NCI-H1092 treated with DMSO at 0.1 percent for 48 hours (cell line): Measurements from ENCODE around the gene FILIP1L.

Source experiments
- DNase-seq: peaks from one replicate; lab custom pipeline; 2025; lab: John Stamatoyannopoulos, UW

The FILIP1L gene

DNA sequence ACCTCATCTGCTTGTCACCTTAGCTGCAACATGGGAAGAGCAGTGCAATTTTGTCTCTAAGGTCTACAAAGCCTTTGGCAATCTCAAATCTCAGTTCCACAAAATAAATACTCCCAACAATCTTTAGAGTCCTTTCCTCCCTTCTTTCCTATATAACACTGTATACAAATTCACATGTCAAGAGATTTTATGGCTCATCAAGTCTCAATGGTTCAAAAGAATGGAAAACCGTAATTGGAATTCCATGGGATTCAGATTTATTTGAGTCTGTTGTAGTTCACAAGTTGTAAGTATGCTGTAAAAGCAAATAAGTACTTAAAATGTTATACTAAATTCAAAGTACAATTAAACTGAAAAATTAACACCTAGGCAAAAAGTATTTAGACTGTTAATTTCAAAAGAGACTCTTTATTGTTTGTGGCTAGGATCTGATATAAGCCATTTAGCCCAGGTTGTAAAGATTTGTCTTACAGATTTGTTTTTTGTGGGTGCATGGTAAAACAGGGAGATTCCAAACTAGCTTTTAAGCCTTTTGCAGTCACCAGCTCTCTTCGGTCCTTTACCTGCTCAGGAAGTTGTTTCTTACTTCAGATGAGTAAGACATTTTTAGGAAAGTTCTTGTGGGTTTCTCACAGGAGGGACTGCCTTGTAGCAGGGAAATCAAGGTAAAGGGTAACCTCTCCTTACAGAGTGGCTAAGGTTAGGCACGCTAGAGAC lies 246.5 kb downstream of the FILIP1L start:
- DNase-seq = no peak

DNA sequence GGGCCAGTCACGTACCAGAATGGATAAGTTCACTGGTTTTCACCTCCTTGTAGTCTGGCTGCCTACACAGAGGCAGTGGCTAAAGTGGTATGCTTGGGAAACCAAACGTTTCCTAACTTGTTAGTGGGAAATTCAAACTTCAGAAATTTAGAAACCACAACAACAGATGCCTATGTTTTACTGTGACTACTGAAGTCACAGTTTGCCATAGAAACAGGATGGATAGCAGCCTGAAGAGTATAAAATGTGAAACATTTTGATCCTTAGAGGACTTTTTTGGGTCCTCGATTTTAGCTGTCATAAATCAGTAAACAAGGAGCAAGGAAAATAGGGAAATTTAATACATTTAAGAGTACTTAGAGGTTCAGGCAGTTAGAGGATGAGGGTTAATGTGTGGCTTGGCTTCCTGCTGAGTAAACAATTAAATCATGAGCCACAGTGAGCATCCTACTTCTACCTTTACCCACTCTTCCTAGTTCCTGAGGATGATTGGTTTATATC lies 248.0 kb downstream of the FILIP1L start:
- DNase-seq = peak; percentile 58

DNA sequence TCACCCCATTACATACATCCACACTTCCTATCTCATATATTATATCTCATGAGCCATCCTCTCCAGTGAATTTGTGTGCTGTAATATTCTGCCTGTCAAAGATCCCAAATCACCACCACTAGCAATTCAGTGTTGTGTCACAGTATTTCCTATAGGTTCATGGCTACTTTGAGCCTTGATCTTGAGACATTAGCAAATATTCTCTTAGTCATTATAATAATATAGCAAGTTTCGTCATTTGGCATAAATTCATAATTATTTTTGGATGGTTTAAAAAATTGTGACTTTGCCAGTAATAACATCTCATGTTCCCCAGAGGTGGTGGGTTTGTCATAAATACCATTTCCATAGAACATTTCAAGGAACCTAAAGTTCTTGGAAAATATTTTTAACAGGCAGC lies 249.0 kb downstream of the FILIP1L start:
- DNase-seq = no peak

DNA sequence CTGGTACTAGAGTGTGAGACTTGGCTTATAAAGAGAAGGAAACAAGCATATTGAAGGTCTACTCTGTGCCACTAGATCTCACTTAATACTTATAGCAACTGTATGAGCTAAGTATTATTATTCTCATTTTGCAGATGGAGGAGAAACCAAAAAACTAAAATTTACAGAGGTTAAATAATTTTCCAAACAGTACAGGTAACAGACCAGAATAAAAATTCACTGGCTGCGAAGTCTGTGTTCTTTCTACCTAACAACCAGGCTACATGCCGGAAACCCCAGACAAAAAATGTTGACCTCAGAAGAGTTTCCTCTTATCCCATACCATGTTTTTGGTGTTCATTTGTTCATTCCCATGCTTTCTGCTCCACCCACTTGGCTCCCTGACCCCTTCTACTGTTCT lies 250.0 kb downstream of the FILIP1L start:
- DNase-seq = no peak

DNA sequence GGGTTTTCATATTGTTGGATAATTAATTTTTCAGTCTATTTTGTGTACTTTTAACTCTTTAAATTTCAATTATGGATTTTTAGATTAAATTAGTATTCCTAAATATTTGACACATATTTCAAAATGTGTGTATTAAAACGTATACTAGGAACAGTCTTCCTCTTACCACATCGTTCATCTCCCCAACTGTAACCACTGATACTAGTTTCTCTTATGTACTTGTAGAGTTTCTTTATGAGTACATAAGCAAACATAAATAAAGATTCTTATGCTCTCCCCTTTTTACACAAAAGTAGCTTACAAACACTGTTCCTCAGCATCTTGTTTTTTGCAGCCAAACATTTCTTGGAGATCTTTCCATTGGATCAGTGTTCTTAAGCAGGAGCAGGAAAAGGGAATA lies 250.7 kb downstream of the FILIP1L start:
- DNase-seq = no peak

DNA sequence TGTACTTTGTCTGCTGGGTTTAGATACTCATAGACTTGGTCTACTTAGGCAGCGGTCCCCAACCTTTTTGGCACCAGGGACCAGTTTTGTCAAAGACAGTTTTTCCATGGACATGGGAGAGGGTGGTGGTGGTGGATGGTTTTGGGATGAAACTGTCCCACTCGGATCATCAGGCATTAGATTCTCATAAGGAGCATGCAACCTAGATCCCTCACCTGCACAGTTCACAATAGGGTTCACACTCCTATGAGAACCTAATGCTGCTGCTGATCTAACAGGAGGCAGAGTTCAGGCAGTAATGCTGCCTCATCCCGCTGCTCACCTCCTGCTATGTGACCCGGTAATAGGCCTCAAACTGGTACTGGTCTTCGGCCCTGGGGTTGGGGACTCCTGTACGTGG lies 251.3 kb downstream of the FILIP1L start:
- no peak for DNase-seq

DNA sequence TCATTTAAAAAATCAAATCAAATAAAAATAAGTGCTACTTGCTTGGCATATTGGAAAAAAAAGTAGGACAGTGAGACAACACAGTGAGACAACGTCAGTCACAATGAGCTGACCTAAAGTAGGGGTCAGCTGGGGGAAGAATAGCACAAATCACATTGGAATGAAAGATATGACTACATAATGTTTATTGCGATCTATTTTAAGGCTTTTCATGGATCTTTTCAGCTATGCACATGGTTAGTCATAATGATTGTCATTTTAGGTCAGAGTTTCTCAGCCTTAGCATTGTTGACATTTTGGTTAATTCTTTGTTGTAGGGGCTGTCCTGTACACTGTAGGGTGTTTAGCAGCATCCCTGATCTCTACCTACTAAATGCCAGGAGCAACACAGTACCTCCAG lies 252.1 kb downstream of the FILIP1L start:
- DNase-seq = no peak

DNA sequence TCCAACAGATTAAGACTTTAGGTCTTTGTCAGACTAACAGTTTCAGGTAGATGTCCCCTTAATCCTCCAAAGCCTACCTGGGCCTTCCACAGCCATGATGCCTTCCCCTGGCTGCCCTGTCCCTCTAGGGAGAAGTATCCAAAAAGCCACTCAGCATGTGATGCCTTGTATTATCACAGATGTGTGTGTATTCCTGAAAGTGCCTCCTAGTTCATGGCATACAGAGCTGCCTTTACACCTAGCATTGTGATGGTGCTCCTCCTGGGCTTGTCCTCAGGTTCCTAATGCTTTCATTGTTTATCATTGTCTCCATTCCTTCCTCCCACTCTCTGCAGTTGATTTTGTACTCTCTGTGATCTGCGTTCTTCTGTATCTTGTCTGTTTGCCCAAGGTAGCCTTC lies 253.1 kb downstream of the FILIP1L start:
- no peak for DNase-seq

DNA sequence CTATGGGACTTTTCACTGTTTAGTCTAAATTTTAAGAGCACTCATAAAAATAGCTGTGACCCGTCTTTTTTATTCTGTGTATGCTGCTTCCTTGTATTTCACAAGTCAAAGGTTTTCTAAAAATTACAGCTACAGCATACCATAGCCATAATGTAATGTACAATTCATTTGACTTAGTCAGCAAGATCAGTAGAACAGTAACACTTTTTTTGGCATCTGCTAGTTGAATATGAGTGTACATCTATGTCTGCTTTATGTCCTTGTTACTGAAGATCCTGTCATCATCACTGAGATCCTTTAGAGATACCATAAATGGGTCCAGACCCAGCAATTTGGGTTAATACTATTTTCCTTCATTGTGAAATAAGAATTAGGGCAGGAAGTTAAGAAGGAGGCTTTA lies 254.5 kb downstream of the FILIP1L start:
- DNase-seq = no peak

DNA sequence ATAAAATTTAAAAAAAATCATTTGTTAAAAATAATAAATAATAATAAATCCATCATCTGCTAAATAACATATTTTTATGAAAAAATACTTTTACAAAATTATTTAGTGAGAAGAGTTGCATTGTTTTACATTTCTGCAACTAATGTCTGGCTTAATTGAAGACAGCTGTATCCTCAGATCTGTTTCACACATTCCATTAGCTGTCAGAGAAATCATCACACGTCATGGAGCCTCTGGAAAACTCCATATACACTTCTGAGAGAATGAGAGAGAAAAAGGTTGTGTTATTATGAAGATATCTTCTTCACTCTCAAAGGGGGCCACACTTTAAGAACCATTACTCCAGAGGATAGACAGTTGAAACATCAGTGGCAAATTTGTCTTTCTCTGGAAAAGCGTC lies 255.8 kb downstream of the FILIP1L start:
- no peak for DNase-seq

DNA sequence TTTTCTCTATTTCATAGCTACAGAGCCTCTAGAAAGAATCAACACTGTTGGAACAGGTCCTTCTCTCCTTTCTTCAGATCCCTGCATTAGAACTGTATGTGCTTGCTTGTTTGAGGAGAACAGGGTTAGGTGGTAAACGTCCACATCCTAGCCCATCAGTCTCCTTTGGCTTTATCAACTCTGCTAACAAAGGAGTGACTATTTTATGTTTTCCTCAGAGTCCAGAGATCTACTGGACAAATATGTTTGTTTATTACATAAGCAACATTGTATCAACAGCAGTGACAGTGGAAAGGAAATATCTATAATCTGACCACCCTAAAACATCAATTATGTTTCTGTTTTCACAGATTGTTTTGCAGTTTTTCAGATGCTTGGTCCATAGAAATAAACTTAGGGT lies 257.0 kb downstream of the FILIP1L start:
- DNase-seq = no peak

DNA sequence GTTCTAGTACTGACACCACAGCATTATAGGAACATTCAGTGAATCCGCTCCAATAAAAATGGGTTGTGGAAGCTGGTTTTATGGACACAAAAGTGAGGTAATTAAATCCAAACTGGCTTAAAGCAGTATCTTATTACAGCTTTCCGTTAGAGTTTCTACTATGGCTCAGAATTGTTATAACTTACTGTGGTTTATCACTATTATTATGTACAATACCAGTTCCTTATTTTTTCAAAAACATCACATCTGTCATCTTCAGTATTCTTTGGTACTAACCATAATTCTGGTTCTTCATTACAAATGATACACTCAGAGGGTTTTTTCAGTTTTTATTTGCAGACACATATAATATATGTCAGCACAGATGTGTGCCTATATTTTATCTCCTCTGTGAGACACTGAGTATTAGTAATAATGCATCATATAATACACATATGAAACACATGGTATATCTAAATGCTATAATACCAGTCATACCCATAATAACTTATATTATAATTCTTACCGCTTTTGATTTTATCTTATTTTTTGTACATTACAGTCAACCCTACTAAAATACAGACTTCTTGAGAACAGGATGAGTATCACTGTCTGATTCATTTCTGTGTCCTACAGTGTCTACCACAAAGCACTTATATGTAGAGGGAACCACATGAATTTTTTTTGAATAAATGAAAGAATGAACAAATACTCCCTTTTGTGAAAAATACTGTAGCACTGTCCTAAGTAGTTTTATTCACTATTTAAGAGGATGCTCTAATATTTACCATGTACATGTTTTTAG lies 257.7 kb downstream of the FILIP1L start:
- no peak for DNase-seq

DNA sequence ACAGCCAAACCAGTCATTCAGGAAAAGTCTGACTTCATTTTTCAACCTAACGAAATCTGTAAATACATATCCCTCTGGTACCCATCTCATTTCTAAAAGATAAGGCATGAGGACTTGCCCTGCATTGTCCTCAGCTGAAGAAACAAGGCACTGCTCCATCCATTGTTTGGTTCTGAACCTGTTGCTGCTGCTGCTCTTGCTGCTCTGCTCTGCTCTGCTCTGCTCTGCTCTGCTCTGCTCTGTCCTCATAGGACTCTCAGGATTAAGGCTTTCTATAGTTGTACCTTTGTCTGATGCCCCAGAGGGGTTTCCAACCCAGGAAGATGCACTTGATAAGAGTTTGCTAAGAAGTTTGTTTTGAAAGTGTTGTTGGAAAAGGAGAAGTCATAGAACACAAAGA lies 258.4 kb downstream of the FILIP1L start:
- DNase-seq = no peak

DNA sequence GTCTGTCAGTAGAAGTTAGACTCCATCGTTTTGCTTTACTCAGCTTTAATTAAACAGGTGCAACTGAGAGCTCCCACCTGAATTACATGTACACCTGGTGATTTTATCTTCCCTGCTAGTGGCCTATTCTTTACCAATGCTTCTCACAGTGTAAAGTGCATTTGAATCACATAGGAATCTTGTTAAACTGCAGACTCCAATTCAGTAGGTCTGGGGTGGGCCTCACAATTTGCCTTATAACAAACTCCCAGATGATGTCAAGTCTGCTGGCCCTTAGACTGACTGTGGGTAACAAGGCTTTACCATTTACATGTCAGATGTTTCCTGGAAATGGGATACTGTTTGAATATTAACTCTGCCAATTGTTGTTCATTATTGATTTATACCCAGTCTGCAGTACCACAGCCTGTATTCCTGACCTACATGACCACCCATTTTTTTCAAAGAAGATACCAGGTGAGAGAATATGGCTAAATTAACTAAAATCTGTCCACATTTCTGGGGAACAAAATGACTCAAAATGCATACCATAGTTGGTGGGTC lies 259.5 kb downstream of the FILIP1L start:
- no peak for DNase-seq

DNA sequence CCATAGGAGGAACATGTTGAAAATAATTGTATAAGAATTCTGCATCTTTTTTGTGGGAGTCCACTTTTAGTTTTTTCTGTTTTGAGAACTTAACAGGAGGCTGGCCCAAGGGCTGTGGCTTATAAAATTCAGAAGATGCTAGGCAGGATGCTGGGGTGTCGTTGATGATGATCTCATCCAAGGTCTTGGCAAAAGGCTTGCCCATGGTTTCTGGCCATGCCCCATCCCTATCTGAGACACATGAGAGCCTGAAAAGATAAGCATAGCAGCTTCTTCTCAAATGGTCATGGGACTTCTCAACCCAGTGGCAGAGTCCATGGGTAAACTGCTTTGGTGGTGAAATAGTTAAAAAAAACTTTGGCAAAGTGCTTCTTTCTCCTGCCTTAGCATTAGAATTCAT lies 261.4 kb downstream of the FILIP1L start:
- DNase-seq = no peak

DNA sequence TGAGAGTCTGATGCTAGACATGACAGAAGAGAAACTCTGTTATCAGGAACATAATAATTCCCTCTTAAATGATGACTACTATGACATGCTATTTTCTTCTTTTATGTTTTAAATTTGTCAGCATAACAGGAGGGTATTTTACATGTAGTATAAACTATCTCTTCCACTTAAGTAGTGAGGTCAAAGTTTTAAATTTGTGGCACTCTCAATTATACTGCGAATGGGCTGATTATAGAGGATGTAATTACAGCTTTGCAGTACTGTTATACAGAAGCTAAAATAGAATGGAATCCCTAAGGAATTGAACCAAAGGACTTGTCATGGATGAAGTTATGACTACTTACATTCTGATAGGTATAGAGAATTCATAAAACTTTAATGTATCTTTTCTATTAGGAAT lies 262.3 kb downstream of the FILIP1L start:
- DNase-seq = no peak

DNA sequence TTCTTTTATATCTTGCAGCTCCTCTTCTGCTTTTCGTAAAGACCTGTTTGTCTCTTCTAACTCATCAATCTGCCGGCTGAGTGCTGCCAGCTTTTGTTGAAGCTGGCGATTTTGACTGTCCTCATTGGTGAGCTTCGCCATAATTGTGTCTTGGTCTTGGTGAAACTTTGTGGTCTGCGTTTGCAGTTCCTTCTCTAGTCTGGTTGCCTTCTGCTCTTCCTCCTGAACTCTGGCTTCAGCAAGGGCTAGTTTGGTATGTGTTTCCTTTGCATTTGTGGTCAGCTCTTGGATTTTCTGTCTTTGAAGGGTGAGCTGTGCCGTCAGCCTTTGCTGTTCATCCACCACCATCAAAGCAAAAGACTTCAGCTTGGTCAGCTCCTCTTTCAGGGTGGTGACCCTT lies 263.7 kb downstream of the FILIP1L start:
- no peak for DNase-seq

DNA sequence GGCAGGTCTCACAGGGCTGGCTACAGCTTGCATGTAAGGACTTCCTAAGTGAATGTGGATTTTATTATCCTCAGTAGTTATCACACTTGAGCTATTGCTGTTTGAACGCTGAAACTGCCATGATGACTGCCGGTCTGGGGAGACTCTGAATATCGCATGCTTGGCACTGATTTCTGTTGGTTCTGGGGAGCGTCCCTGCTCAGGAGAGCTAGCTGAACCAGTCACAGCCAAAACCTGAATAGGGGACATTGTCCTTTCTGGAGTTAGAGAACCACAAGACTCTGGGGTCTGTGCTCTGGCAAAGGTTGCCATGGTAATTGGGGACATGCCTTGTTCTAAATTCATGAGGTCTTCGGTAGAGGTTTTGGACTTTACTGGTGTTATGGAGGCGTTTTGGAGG lies 265.9 kb downstream of the FILIP1L start:
- no peak for DNase-seq

DNA sequence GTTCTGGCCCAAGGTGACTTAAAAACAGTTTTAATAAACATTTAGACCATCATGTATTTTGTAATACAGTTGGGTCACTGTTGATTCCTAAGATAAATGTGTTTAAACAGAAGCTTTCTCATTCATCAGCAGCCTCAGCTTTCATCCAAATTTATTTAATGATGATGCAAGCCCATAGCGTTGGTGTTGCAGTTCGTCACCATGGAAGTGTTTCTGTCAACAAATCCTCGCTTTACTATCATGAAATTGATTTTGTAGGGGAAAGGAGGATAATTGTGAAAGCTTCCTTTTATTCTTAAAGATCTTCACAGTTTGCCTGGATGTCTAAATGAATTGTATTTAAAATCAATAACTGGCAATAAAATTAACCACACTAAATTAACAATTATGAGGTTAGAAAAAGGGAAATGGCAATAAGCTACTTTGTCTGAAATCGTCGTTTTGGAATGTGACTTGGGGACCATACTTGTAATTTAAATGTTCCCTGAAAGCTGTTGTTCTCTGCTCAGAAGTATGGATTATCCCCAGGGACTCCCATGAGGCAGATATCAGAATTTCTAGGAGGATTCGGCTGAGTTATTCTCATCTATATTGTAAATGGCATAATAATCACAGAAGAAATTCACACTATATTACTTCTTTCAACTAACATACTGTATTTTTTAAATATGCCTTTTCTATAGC lies 267.7 kb downstream of the FILIP1L start:
- no peak for DNase-seq

DNA sequence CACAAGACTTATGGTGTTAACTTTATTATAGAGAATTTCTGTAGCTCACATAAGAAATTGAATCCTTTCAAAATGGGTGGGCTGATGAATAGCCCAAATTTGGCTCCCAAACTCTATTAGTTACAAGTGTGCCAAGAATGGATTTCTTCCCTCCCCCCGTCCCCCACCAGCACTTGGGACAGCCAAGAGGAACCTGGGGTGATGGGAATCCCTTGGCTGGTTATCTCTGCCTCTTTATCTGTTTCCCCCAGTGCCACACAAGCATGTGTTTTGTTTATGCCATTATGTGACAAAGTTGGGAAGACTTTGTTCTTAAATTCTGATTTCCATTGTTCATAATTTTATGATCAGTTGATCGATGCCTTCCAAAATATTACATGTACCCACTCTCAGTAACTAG lies 268.3 kb downstream of the FILIP1L start:
- DNase-seq = no peak

DNA sequence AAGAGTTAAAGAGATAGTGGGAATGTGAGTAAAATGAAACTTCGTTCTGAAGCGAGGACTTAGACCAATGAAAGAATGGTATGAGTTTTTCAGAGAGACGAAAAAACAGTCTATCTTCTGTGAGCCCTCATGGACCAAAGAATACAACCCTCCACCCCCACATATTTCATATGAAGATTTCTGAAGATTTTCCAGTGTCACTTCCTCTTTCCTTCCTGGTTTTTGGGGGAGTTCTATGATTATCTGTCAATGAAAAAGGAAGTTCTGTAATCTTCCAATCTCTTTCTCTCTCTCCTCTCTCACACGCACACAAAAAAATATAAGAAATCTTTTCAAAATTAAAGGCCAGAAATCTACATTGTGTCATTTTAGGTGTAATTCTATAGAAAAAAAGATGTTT lies 269.0 kb downstream of the FILIP1L start:
- DNase-seq = no peak

DNA sequence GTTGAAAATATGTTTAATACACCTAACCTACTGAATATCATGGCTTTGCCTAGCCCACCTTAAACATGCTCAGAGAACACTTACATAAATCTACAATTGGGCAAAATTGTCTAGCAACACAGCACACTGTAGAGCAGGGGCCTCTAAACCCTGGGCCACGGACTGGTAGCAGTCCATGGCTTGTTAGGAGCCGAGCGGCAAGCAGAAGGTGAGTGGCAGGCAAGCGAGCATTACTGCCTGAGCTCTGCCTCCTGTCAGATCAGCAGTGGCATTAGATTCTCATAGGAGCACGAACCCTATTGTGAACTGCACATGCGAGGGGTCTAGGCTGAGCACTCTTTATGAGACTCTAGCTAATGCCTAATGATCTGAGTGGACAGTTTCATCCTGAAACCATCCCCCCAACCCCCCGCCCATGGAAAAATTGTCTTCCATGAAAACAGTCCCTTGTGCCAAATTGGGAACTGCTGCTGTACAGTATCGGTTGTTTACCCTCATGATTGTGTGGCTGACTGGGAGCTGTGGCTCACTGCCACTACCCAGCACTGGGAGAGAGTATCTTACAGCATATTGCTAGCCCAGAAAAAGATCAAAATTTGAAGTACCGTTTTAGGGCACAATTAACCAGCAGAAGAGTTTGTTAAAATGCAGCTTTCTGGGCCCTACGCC lies 270.6 kb downstream of the FILIP1L start:
- DNase-seq = peak; percentile 69
